ENCODE results near the gene ST6GALNAC1.

Gene ST6GALNAC1

GRCh38 chr17:76598004-76598439, 45.5 kb downstream of the ST6GALNAC1 start:
- no peak overlapping the region for H3K4me3 ChIP-seq (replicated peaks; ENCODE audit: low read depth, low read length)
- DNase-seq (ENCODE audit: low read depth): no peak
- TF ChIP-seq CTCF (IDR thresholded peaks at IDR 0.05; ENCODE audit: low read length, missing control alignments): no peak

GRCh38 chr17:76597156-76598003, 46.2 kb downstream of the ST6GALNAC1 start:
- no peak overlapping the region for H3K4me3 ChIP-seq (replicated peaks; ENCODE audit: low read depth, low read length)
- no peak for DNase-seq (ENCODE audit: low read depth)
- TF ChIP-seq CTCF (IDR thresholded peaks at IDR 0.05; ENCODE audit: low read length, missing control alignments): no peak

GRCh38 chr17:76594690-76595089, 48.9 kb downstream of the ST6GALNAC1 start:
- DNase-seq (ENCODE audit: low read depth): no peak
- no peak overlapping the region for H3K4me3 ChIP-seq (replicated peaks; ENCODE audit: low read depth, low read length)
- TF ChIP-seq CTCF (IDR thresholded peaks at IDR 0.05; ENCODE audit: low read length, missing control alignments): no peak

GRCh38 chr17:76593959-76594358, 49.6 kb downstream of the ST6GALNAC1 start:
- H3K4me3 ChIP-seq (replicated peaks; ENCODE audit: low read depth, low read length): no peak overlapping the region
- TF ChIP-seq CTCF (IDR thresholded peaks at IDR 0.05; ENCODE audit: low read length, missing control alignments): no peak
- no peak for DNase-seq (ENCODE audit: low read depth)

- H3K4me3 ChIP-seq (replicated peaks; ENCODE audit: low read depth, low read length): no peak overlapping the region
- peak; percentile 42 for DNase-seq (ENCODE audit: low read depth)
- TF ChIP-seq CTCF (IDR thresholded peaks at IDR 0.05; ENCODE audit: low read length, missing control alignments): no peak
Measured at GRCh38 chr17:76593384-76593826, 50.2 kb downstream of the ST6GALNAC1 start.

- DNase-seq (ENCODE audit: low read depth): no peak
- no peak overlapping the region for H3K4me3 ChIP-seq (replicated peaks; ENCODE audit: low read depth, low read length)
- no peak for TF ChIP-seq CTCF (IDR thresholded peaks at IDR 0.05; ENCODE audit: low read length, missing control alignments)
Measured at GRCh38 chr17:76588182-76588581, 55.4 kb downstream of the ST6GALNAC1 start.

Measured in fibroblast of pulmonary artery (primary cell).